Measurements from ENCODE around the gene ZNF260. TPM values are rescaled to one million over a fixed set of nuclear protein-coding genes. Genes with fewer than 3 reads are reported as not detected.
"Not testable (repeated sequence)": the region's sequence is repeated elsewhere in the genome, so short reads cannot be mapped to it uniquely, and the experiment has no call there.

The ZNF260 gene
- total RNA-seq, 5 donors from 2014 or later (not counting 1 experiment from before 2014, with no cell fraction given) = 8.4 to 14.2 (median 10.3) TPM

DNA sequence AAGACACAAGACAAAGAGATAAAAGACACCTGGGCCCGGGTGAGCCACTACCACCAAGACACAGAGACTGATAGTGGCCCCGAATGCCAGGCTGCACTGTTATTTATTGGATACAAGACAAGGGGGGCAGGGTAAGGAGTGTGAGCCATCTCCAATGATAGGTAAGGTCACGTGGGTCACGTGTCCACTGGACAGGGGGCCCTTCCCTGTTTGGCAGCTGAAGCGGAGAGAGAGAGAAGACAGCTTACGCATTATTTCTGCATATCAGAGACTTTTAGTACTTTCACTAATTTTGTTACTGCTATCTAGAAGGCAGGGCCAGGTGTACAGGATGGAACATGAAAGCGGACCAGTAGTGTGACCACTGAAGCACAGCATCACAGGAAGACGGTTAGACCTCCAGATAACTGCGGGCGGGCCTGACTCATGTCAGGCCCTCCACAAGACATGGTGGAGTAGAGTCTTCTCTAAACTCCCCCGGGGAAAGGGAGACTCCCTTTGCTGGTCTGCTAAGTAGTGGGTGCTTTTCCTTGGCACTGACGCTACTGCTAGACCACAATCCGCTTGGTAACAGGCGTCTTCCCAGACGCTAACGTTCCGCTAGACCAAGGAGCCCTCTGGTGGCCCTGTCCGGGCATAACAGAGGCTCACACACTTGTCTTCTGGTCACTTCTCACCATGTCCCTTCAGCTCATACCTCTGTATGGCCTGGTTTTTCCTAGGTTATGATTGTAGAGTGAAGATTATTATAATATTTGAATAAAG, 35.2 kb downstream of the ZNF260 start:
- H3K9me3 Mint-ChIP-seq = peaks cover 6 to 16% (median 14%) of the 10 kb centered on the region in 3 donors
- WGBS (ENCODE audit: insufficient coverage) = 81% methylated on average over 10 of the region's 18 CpGs
- H3K27ac ChIP-seq (ENCODE audit: low read length); CTCF ChIA-PET; ATAC-seq (replicated peaks in 1 of 4); H3K27me3 ChIP-seq (replicated peaks in 1 of 2; ENCODE audit: control insufficient read depth in 2 of 2, extremely low read depth in 1 of 2, insufficient read depth in 2 of 2, low read length in 1 of 2); H3K27ac Mint-ChIP-seq; H3K4me3 Mint-ChIP-seq; H3K27me3 Mint-ChIP-seq; POLR2A ChIA-PET; H3K36me3 Mint-ChIP-seq; H3K4me3 ChIP-seq (ENCODE audit: control insufficient read depth in 1 of 2, extremely low read depth in 1 of 2, low read length in 1 of 2); H3K9me3 ChIP-seq; H3K36me3 ChIP-seq (ENCODE audit: control insufficient read depth in 2 of 2, extremely low read depth in 1 of 2, insufficient read depth in 1 of 2, low read length in 1 of 2): not testable (repeated sequence)
- peak in 6 of 35 experiments; percentile 1 to 47 (median 16) for DNase-seq
- peaks cover 3 to 17% of the 10 kb centered on the region in 2 experiments for H3K4me1 ChIP-seq (ENCODE audit: control insufficient read depth in 1 of 2, extremely low read depth in 1 of 2, insufficient read depth in 2 of 2, low read length in 2 of 2)
- peaks cover 20 to 24% (median 22%) of the 10 kb centered on the region in 3 donors for H3K4me1 Mint-ChIP-seq

GRCh38 chr19:36490846-36491245, 37.2 kb downstream of the ZNF260 start:
- H3K27me3 Mint-ChIP-seq; DNase-seq; H3K27ac ChIP-seq (ENCODE audit: low read length); POLR2A ChIA-PET; H3K9me3 ChIP-seq; CTCF ChIA-PET; H3K9me3 Mint-ChIP-seq; H3K27me3 ChIP-seq (replicated peaks in 1 of 2; ENCODE audit: control insufficient read depth in 2 of 2, extremely low read depth in 1 of 2, insufficient read depth in 2 of 2, low read length in 1 of 2); H3K4me3 ChIP-seq (ENCODE audit: control insufficient read depth in 1 of 2, extremely low read depth in 1 of 2, low read length in 1 of 2); H3K27ac Mint-ChIP-seq; ATAC-seq (replicated peaks in 1 of 4); H3K36me3 ChIP-seq (ENCODE audit: control insufficient read depth in 2 of 2, extremely low read depth in 1 of 2, insufficient read depth in 1 of 2, low read length in 1 of 2): not testable (repeated sequence)
- peaks cover 31 to 35% (median 32%) of the 10 kb centered on the region in 3 donors for H3K4me1 Mint-ChIP-seq
- H3K4me3 Mint-ChIP-seq = peak overlapping the region in 2 of 3 donors; percentile 88 to 99
- H3K36me3 Mint-ChIP-seq = peaks cover 13% of the 10 kb centered on the region
- WGBS (ENCODE audit: insufficient coverage) = 96% methylated on average over 5 of the region's 29 CpGs
- H3K4me1 ChIP-seq (ENCODE audit: control insufficient read depth in 1 of 2, extremely low read depth in 1 of 2, insufficient read depth in 2 of 2, low read length in 2 of 2) = peaks cover 4 to 18% of the 10 kb centered on the region in 2 experiments

DNA sequence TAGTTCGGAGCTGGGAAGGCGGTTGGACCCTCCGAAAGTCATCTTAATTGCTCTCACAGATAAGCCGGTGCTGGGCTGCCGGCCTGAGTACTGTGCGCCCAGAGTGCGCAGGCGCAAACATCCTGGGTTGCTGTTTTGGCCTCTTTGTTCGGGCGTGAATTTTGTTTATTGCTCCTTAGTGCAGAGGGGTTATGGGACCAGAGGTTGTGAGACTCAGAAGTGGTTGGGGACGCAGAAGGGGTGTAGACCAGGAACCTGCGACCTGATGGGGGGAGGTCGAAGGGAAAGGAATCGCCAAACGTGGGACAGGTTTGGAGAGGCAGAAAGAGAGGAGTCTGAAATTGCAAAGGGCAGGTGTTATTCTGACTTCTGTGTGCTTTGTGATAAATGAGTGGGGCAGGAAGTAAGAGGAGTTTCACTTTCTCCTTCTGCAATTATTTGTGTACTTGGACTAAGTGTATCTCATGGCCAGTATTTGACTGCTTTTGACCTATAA, 38.1 kb downstream of the ZNF260 start:
- Mint-ChIP-seq H3K4me1 (peaks cover 31 to 36% (median 32%) of the 10 kb centered on the region in 3 donors), H3K27me3 (no peaks in the 10 kb centered on the region), H3K36me3 (peaks cover 16% of the 10 kb centered on the region), H3K4me3 (peak overlapping the region; percentile 88 to 99 (median 98)), H3K27ac (peak overlapping the region; percentile 99), H3K9me3 (peaks cover 6 to 9% (median 6%) of the 10 kb centered on the region in 3 donors)
- Histone ChIP-seq H3K4me1 (ENCODE audit: control insufficient read depth in 1 of 2, extremely low read depth in 1 of 2, insufficient read depth in 2 of 2, low read length in 2 of 2) (peaks cover 4 to 18% of the 10 kb centered on the region in 2 experiments), H3K9me3 (no peaks in the 10 kb centered on the region), H3K4me3 (ENCODE audit: control insufficient read depth in 1 of 2, extremely low read depth in 1 of 2, low read length in 1 of 2) (peak overlapping the region; percentile 70 to 74), H3K36me3 (ENCODE audit: control insufficient read depth in 2 of 2, extremely low read depth in 1 of 2, insufficient read depth in 1 of 2, low read length in 1 of 2) (no peaks in the 10 kb centered on the region), H3K27ac (ENCODE audit: low read length) (peak overlapping the region; percentile 91), H3K27me3 (replicated peaks in 1 of 2; ENCODE audit: control insufficient read depth in 2 of 2, extremely low read depth in 1 of 2, insufficient read depth in 2 of 2, low read length in 1 of 2) (peaks cover 0 to 2% of the 10 kb centered on the region in 2 experiments)
- DNase-seq (peak in 29 of 35 experiments; percentile 43 to 85 (median 62)), ATAC-seq (replicated peaks in 1 of 4) (peak; percentile 56 to 66 (median 59))
- ChIA-PET CTCF (no interaction called here), POLR2A (interaction anchor here in 1 of 2 donors (0.6 kb wide), 1 partner anchor 177 kb away, joined by 3 read pairs; the partner anchor contains the start of gene ZNF461)
- WGBS (ENCODE audit: insufficient coverage) = 2% methylated on average over 15 of the region's 15 CpGs

- DNase-seq = peak; percentile 82 to 97 (median 94)
- no peaks in the 10 kb centered on the region for H3K27me3 Mint-ChIP-seq
- peak within 1 kb of the TSS; percentile 99 for H3K27ac Mint-ChIP-seq
- Histone ChIP-seq H3K27ac (ENCODE audit: low read length) (peak within 1 kb of the TSS; percentile 91), H3K27me3 (replicated peaks in 1 of 2; ENCODE audit: control insufficient read depth in 2 of 2, extremely low read depth in 1 of 2, insufficient read depth in 2 of 2, low read length in 1 of 2) (no peaks in the 10 kb centered on the region), H3K36me3 (ENCODE audit: control insufficient read depth in 2 of 2, extremely low read depth in 1 of 2, insufficient read depth in 1 of 2, low read length in 1 of 2) (no peaks in the 10 kb centered on the region), H3K9me3 (no peaks in the 10 kb centered on the region), H3K4me3 (ENCODE audit: control insufficient read depth in 1 of 2, extremely low read depth in 1 of 2, low read length in 1 of 2) (peak within 1 kb of the TSS; percentile 70 to 74), H3K4me1 (ENCODE audit: control insufficient read depth in 1 of 2, extremely low read depth in 1 of 2, insufficient read depth in 2 of 2, low read length in 2 of 2) (peaks cover 4 to 18% of the 10 kb centered on the region in 2 experiments)
- ChIA-PET CTCF (interaction anchor here in 1 of 2 donors (0.6 to 0.8 kb wide), 3 partner anchors 39 to 589 kb away, joined by 3 to 8 read pairs (median 3); partner anchors contain the start of genes ZNF260 and ZNF420), POLR2A (interaction anchor here (0.5 to 0.9 kb wide), 6 partner anchors 84 to 683 kb away, joined by 3 read pairs; partner anchors contain the start of genes ZFP14 (in 1 of the 2), ZNF461 (in 1 of the 2), ZNF529 (in 1 of the 2) and ZNF585A (in 1 of the 2))
- H3K36me3 Mint-ChIP-seq = peaks cover 20% of the 10 kb centered on the region
- peak within 1 kb of the TSS; percentile 88 to 99 (median 98) for H3K4me3 Mint-ChIP-seq
- H3K9me3 Mint-ChIP-seq = peaks cover 6 to 9% (median 7%) of the 10 kb centered on the region in 3 donors
- H3K4me1 Mint-ChIP-seq = peaks cover 31 to 37% (median 32%) of the 10 kb centered on the region in 3 donors
- peak; percentile 92 to 96 (median 95) for ATAC-seq (replicated peaks in 1 of 4)
- 0% methylated on average over 53 of the region's 53 CpGs for WGBS (ENCODE audit: insufficient coverage)
Observed at GRCh38 chr19:36489118-36489919, 38.8 kb downstream of the ZNF260 start, which contains the start of gene ZNF566. Gene ZNF566, minus strand, starts transcription at chr19:36489561. Its CDS starts 13,004 bp downstream, at chr19:36476557.

- ATAC-seq (replicated peaks in 1 of 4) (peak in 1 of 4 experiments; percentile 21), DNase-seq (peak in 12 of 35 experiments; percentile 34 to 69 (median 42))
- Mint-ChIP-seq H3K27ac (peak overlapping the region; percentile 99), H3K9me3 (peaks cover 6 to 10% (median 9%) of the 10 kb centered on the region in 3 donors), H3K36me3 (peaks cover 26% of the 10 kb centered on the region), H3K4me1 (peaks cover 32 to 39% (median 34%) of the 10 kb centered on the region in 3 donors), H3K27me3 (no peaks in the 10 kb centered on the region), H3K4me3 (peak overlapping the region; percentile 88 to 99 (median 98))
- Histone ChIP-seq H3K27ac (ENCODE audit: low read length) (peak overlapping the region; percentile 91), H3K27me3 (replicated peaks in 1 of 2; ENCODE audit: control insufficient read depth in 2 of 2, extremely low read depth in 1 of 2, insufficient read depth in 2 of 2, low read length in 1 of 2) (no peaks in the 10 kb centered on the region), H3K36me3 (ENCODE audit: control insufficient read depth in 2 of 2, extremely low read depth in 1 of 2, insufficient read depth in 1 of 2, low read length in 1 of 2) (no peaks in the 10 kb centered on the region), H3K4me3 (ENCODE audit: control insufficient read depth in 1 of 2, extremely low read depth in 1 of 2, low read length in 1 of 2) (peak overlapping the region; percentile 70 to 74), H3K4me1 (ENCODE audit: control insufficient read depth in 1 of 2, extremely low read depth in 1 of 2, insufficient read depth in 2 of 2, low read length in 2 of 2) (peaks cover 4 to 18% of the 10 kb centered on the region in 2 experiments), H3K9me3 (no peaks in the 10 kb centered on the region)
- ChIA-PET CTCF (interaction anchor here (0.6 to 0.8 kb wide), 4 partner anchors 39 to 589 kb away, joined by 3 to 8 read pairs (median 4); partner anchors contain the start of genes ZNF260 (in 1 of the 2) and ZNF420 (in 1 of the 2)), POLR2A (interaction anchor here (0.5 to 0.9 kb wide), 5 partner anchors 84 to 684 kb away, joined by 3 read pairs; partner anchors contain the start of genes ZFP14 (in 1 of the 2), ZNF529 (in 1 of the 2) and ZNF585A (in 1 of the 2))
- 3% methylated on average over 11 of the region's 11 CpGs for WGBS (ENCODE audit: insufficient coverage)
Observed at GRCh38 chr19:36488846-36489117, 39.3 kb downstream of the ZNF260 start.
